HG02571 (cell line): ENCODE data around the gene DIP2C.

ENCODE experiments used
- ATAC-seq: cut with Tn5 transposase; IDR thresholded peaks from one replicate; pipeline ENCODE4 v1.9.1; 2021; ENCODE audit warnings: mild to moderate bottlenecking, moderate library complexity; ENCODE audit not compliant: unreplicated experiment

DIP2C gene

GRCh38 chr10:559767-560047 is 129.8 kb downstream of the DIP2C start:
- no peak for ATAC-seq

- ATAC-seq, result no peak
Measured at GRCh38 chr10:558891-559766, 130.3 kb downstream of the DIP2C start.

GRCh38 chr10:558364-558763 is 131.1 kb downstream of the DIP2C start:
- ATAC-seq, result no peak

GRCh38 chr10:557792-558328 is 131.6 kb downstream of the DIP2C start:
- no peak for ATAC-seq

- no peak for ATAC-seq
Measured at GRCh38 chr10:556971-557637, 132.4 kb downstream of the DIP2C start.

GRCh38 chr10:555682-556350 is 133.7 kb downstream of the DIP2C start:
- no peak for ATAC-seq

GRCh38 chr10:555281-555680 is 134.2 kb downstream of the DIP2C start:
- ATAC-seq, result no peak

GRCh38 chr10:554182-554848 is 135.2 kb downstream of the DIP2C start:
- no peak for ATAC-seq

GRCh38 chr10:553233-553632 is 136.2 kb downstream of the DIP2C start:
- ATAC-seq, result no peak

- no peak for ATAC-seq
Measured at GRCh38 chr10:552679-553078, 136.8 kb downstream of the DIP2C start.

GRCh38 chr10:551373-552252 is 137.9 kb downstream of the DIP2C start:
- no peak for ATAC-seq

- ATAC-seq, result no peak
Measured at GRCh38 chr10:550665-551372, 138.6 kb downstream of the DIP2C start.

GRCh38 chr10:549391-549790 is 140.1 kb downstream of the DIP2C start:
- no peak for ATAC-seq

GRCh38 chr10:548238-548901 is 141.1 kb downstream of the DIP2C start:
- no peak for ATAC-seq

GRCh38 chr10:547591-548081 is 141.8 kb downstream of the DIP2C start:
- no peak for ATAC-seq

- ATAC-seq, result no peak
Measured at GRCh38 chr10:546971-547590, 142.4 kb downstream of the DIP2C start.

GRCh38 chr10:546451-546850 is 143.0 kb downstream of the DIP2C start:
- ATAC-seq, result no peak
